ENCODE data around the gene KDELR1. TPM values are rescaled to one million over a fixed set of nuclear protein-coding genes. Genes with fewer than 3 reads are reported as not detected.
A peak's percentile ranks its signal among the peaks of the same experiment; 100 is the strongest.

KDELR1 gene
- polyA plus RNA-seq: 253 TPM
- long read RNA-seq, donor 1, transcript KDELR1-201 (5 exons, 1,557 nt): major isoform, 55 of 61 reads
- long read RNA-seq, donor 1, partial matches to known transcripts: 0 of 61 reads
- long read RNA-seq, donor 1, other reads (novel, unspliced or antisense): 0 of 61 reads
- long read RNA-seq, donor 2, transcript KDELR1-203 (4 exons, 1,594 nt): minor isoform, 5 of 145 reads
- long read RNA-seq, donor 2, transcript KDELR1-201 (5 exons, 1,557 nt): major isoform, 123 of 145 reads
- long read RNA-seq, donor 2, partial matches to known transcripts: 15 of 145 reads
- long read RNA-seq, donor 2, other reads (novel, unspliced or antisense): 0 of 145 reads
- long read RNA-seq, donor 3, transcript KDELR1-204 (3 exons, 582 nt): minor isoform, 5 of 196 reads
- long read RNA-seq, donor 3, transcript KDELR1-203 (4 exons, 1,594 nt): minor isoform, 10 of 196 reads
- long read RNA-seq, donor 3, transcript KDELR1-201 (5 exons, 1,557 nt): major isoform, 155 of 196 reads
- long read RNA-seq, donor 3, partial matches to known transcripts: 25 of 196 reads
- long read RNA-seq, donor 3, other reads (novel, unspliced or antisense): 0 of 196 reads
- long read RNA-seq, donor 4, transcript KDELR1-201 (5 exons, 1,557 nt): major isoform, 17 of 17 reads
- long read RNA-seq, donor 4, partial matches to known transcripts: 0 of 17 reads
- long read RNA-seq, donor 4, other reads (novel, unspliced or antisense): 0 of 17 reads
- long read RNA-seq, donor 5, transcript KDELR1-201 (5 exons, 1,557 nt): major isoform, 49 of 52 reads
- long read RNA-seq, donor 5, partial matches to known transcripts: 0 of 52 reads
- long read RNA-seq, donor 5, other reads (novel, unspliced or antisense): 0 of 52 reads
- long read RNA-seq, donor 6, transcript KDELR1-201 (5 exons, 1,557 nt): major isoform, 104 of 124 reads
- long read RNA-seq, donor 6, partial matches to known transcripts: 14 of 124 reads
- long read RNA-seq, donor 6, other reads (novel, unspliced or antisense): 0 of 124 reads
- long read RNA-seq, donor 7, transcript KDELR1-201 (5 exons, 1,557 nt): major isoform, 47 of 49 reads
- long read RNA-seq, donor 7, partial matches to known transcripts: 0 of 49 reads
- long read RNA-seq, donor 7, other reads (novel, unspliced or antisense): 0 of 49 reads
- long read RNA-seq, donor 8, transcript KDELR1-203 (4 exons, 1,594 nt): minor isoform, 9 of 245 reads
- long read RNA-seq, donor 8, transcript KDELR1-201 (5 exons, 1,557 nt): major isoform, 115 of 245 reads
- long read RNA-seq, donor 8, partial matches to known transcripts: 117 of 245 reads
- long read RNA-seq, donor 8, other reads (novel, unspliced or antisense): 0 of 245 reads
- long read RNA-seq, donor 9, transcript KDELR1-201 (5 exons, 1,557 nt): major isoform, 74 of 89 reads
- long read RNA-seq, donor 9, partial matches to known transcripts: 9 of 89 reads
- long read RNA-seq, donor 9, other reads (novel, unspliced or antisense): 0 of 89 reads
- long read RNA-seq, donor 10, transcript KDELR1-201 (5 exons, 1,557 nt): major isoform, 124 of 143 reads
- long read RNA-seq, donor 10, partial matches to known transcripts: 14 of 143 reads
- long read RNA-seq, donor 10, other reads (novel, unspliced or antisense): 0 of 143 reads
- long read RNA-seq, donor 11, transcript KDELR1-201 (5 exons, 1,557 nt): major isoform, 75 of 97 reads
- long read RNA-seq, donor 11, partial matches to known transcripts: 8 of 97 reads
- long read RNA-seq, donor 11, other reads (novel, unspliced or antisense): 9 of 97 reads

- Histone ChIP-seq H3K27me3 (ENCODE audit: control insufficient read depth, insufficient read depth, low read length) (peaks cover 43% of the 10 kb centered on the region), H3K4me3 (ENCODE audit: low read length) (peak within 1 kb of the TSS; percentile 88), H3K36me3 (ENCODE audit: control insufficient read depth, insufficient read depth, low read length) (peaks cover 22% of the 10 kb centered on the region), H3K4me1 (ENCODE audit: control insufficient read depth, insufficient read depth, low read length) (peaks cover 19% of the 10 kb centered on the region), H3K9me3 (ENCODE audit: control insufficient read depth, low read depth, low read length) (peaks cover 8% of the 10 kb centered on the region), H3K27ac (ENCODE audit: low read length) (peak within 1 kb of the TSS; percentile 89)
- no CpG with 5 or more reads among the region's 42 CpGs for WGBS (ENCODE audit: insufficient coverage, low lambda C conversion rate)
- DNase-seq: peak; percentile 67 to 81
These were observed at the start of gene KDELR1 for GRCh38 chr19:48391100-48392005. KDELR1 (minus strand) TSS chr19:48391551; CDS start chr19:48391358, 193 bp downstream.

- no peaks in the 10 kb centered on the region for H3K9me3 ChIP-seq (ENCODE audit: control insufficient read depth, low read depth, low read length)
- no peaks in the 10 kb centered on the region for H3K4me1 ChIP-seq (ENCODE audit: control insufficient read depth, insufficient read depth, low read length)
- no peaks in the 10 kb centered on the region for H3K36me3 ChIP-seq (ENCODE audit: control insufficient read depth, insufficient read depth, low read length)
- 94% methylated on average over 2 of the region's 5 CpGs for WGBS (ENCODE audit: insufficient coverage, low lambda C conversion rate)
- peaks cover 29% of the 10 kb centered on the region for H3K27me3 ChIP-seq (ENCODE audit: control insufficient read depth, insufficient read depth, low read length)
- DNase-seq: no peak
- H3K27ac ChIP-seq (ENCODE audit: low read length): no peak overlapping the region
- no peak overlapping the region for H3K4me3 ChIP-seq (ENCODE audit: low read length)
These were observed 45.2 kb upstream of the KDELR1 start for GRCh38 chr19:48436586-48436985.

- no peak overlapping the region for H3K27ac ChIP-seq (ENCODE audit: low read length)
- H3K27me3 ChIP-seq (ENCODE audit: control insufficient read depth, insufficient read depth, low read length): peaks cover 11% of the 10 kb centered on the region
- no peaks in the 10 kb centered on the region for H3K9me3 ChIP-seq (ENCODE audit: control insufficient read depth, low read depth, low read length)
- 83% methylated on average over 1 of the region's 8 CpGs for WGBS (ENCODE audit: insufficient coverage, low lambda C conversion rate)
- H3K4me3 ChIP-seq (ENCODE audit: low read length): no peak overlapping the region
- DNase-seq: no peak
- no peaks in the 10 kb centered on the region for H3K36me3 ChIP-seq (ENCODE audit: control insufficient read depth, insufficient read depth, low read length)
- no peaks in the 10 kb centered on the region for H3K4me1 ChIP-seq (ENCODE audit: control insufficient read depth, insufficient read depth, low read length)
These were observed 42.0 kb upstream of the KDELR1 start for GRCh38 chr19:48433337-48433736.

GRCh38 chr19:48428670-48429069, 37.3 kb upstream of the KDELR1 start:
- no CpG with 5 or more reads among the region's 1 CpG for WGBS (ENCODE audit: insufficient coverage, low lambda C conversion rate)
- H3K36me3 ChIP-seq (ENCODE audit: control insufficient read depth, insufficient read depth, low read length): no peaks in the 10 kb centered on the region
- H3K4me3 ChIP-seq (ENCODE audit: low read length): no peak overlapping the region
- H3K9me3 ChIP-seq (ENCODE audit: control insufficient read depth, low read depth, low read length): no peaks in the 10 kb centered on the region
- no peak overlapping the region for H3K27ac ChIP-seq (ENCODE audit: low read length)
- H3K4me1 ChIP-seq (ENCODE audit: control insufficient read depth, insufficient read depth, low read length): no peaks in the 10 kb centered on the region
- H3K27me3 ChIP-seq (ENCODE audit: control insufficient read depth, insufficient read depth, low read length): no peaks in the 10 kb centered on the region
- DNase-seq: no peak

- H3K9me3 ChIP-seq (ENCODE audit: control insufficient read depth, low read depth, low read length): no peaks in the 10 kb centered on the region
- no peaks in the 10 kb centered on the region for H3K27me3 ChIP-seq (ENCODE audit: control insufficient read depth, insufficient read depth, low read length)
- no peak overlapping the region for H3K27ac ChIP-seq (ENCODE audit: low read length)
- H3K4me3 ChIP-seq (ENCODE audit: low read length): no peak overlapping the region
- peak in 1 of 2 donors; percentile 29 for DNase-seq
- no peaks in the 10 kb centered on the region for H3K36me3 ChIP-seq (ENCODE audit: control insufficient read depth, insufficient read depth, low read length)
- H3K4me1 ChIP-seq (ENCODE audit: control insufficient read depth, insufficient read depth, low read length): no peaks in the 10 kb centered on the region
- WGBS (ENCODE audit: insufficient coverage, low lambda C conversion rate): no CpG with 5 or more reads among the region's 8 CpGs
These were observed 33.4 kb upstream of the KDELR1 start for GRCh38 chr19:48424694-48425219.

GRCh38 chr19:48421548-48421947, 30.2 kb upstream of the KDELR1 start:
- no peak overlapping the region for H3K4me3 ChIP-seq (ENCODE audit: low read length)
- H3K36me3 ChIP-seq (ENCODE audit: control insufficient read depth, insufficient read depth, low read length): no peaks in the 10 kb centered on the region
- peaks cover 2% of the 10 kb centered on the region for H3K27me3 ChIP-seq (ENCODE audit: control insufficient read depth, insufficient read depth, low read length)
- WGBS (ENCODE audit: insufficient coverage, low lambda C conversion rate): no CpG with 5 or more reads among the region's 16 CpGs
- H3K27ac ChIP-seq (ENCODE audit: low read length): no peak overlapping the region
- peaks cover 2% of the 10 kb centered on the region for H3K9me3 ChIP-seq (ENCODE audit: control insufficient read depth, low read depth, low read length)
- no peak for DNase-seq
- H3K4me1 ChIP-seq (ENCODE audit: control insufficient read depth, insufficient read depth, low read length): peaks cover 6% of the 10 kb centered on the region

GRCh38 chr19:48419158-48419920, 28.0 kb upstream of the KDELR1 start:
- Histone ChIP-seq H3K27ac (ENCODE audit: low read length) (no peak overlapping the region), H3K4me1 (ENCODE audit: control insufficient read depth, insufficient read depth, low read length) (peaks cover 16% of the 10 kb centered on the region), H3K9me3 (ENCODE audit: control insufficient read depth, low read depth, low read length) (peaks cover 2% of the 10 kb centered on the region), H3K36me3 (ENCODE audit: control insufficient read depth, insufficient read depth, low read length) (no peaks in the 10 kb centered on the region), H3K4me3 (ENCODE audit: low read length) (no peak overlapping the region), H3K27me3 (ENCODE audit: control insufficient read depth, insufficient read depth, low read length) (peaks cover 21% of the 10 kb centered on the region)
- WGBS (ENCODE audit: insufficient coverage, low lambda C conversion rate): no CpG with 5 or more reads among the region's 31 CpGs
- DNase-seq: peak in 1 of 2 donors; percentile 43

GRCh38 chr19:48418317-48419064, 27.1 kb upstream of the KDELR1 start:
- Histone ChIP-seq H3K27ac (ENCODE audit: low read length) (no peak overlapping the region), H3K9me3 (ENCODE audit: control insufficient read depth, low read depth, low read length) (peaks cover 2% of the 10 kb centered on the region), H3K4me3 (ENCODE audit: low read length) (no peak overlapping the region), H3K36me3 (ENCODE audit: control insufficient read depth, insufficient read depth, low read length) (no peaks in the 10 kb centered on the region), H3K4me1 (ENCODE audit: control insufficient read depth, insufficient read depth, low read length) (peaks cover 19% of the 10 kb centered on the region), H3K27me3 (ENCODE audit: control insufficient read depth, insufficient read depth, low read length) (peaks cover 29% of the 10 kb centered on the region)
- DNase-seq: peak in 1 of 2 donors; percentile 36
- WGBS (ENCODE audit: insufficient coverage, low lambda C conversion rate): no CpG with 5 or more reads among the region's 6 CpGs

All from large intestine (tissue), 12 donors.